A673 (cell line): ENCODE results near the gene OOSP1. TPM values are rescaled to one million over a fixed set of nuclear protein-coding genes. Genes with fewer than 3 reads are reported as not detected.

ENCODE experiments used
- BruUV-seq: library from RNA; stranded (reverse); fragments of 400-500 nt; replicated peaks from 2 replicates; lab custom pipeline; 2021; lab: Mats Ljungman, UMichigan
- CTCF ChIA-PET: fragments of 300-600 bp; sonication (Branson Sonifier 250); formaldehyde crosslinking; loops from one replicate; lab custom pipeline; 2022; ENCODE audit warnings: antibody characterized with exemption; lab: Charles Lee
- POLR2A ChIA-PET: fragments of 300-600 bp; sonication (Branson Sonifier 250); formaldehyde crosslinking; loops from one replicate; lab custom pipeline; 2022; ENCODE audit warnings: antibody characterized with exemption; ENCODE audit not compliant: low non-redundant PET; lab: Charles Lee
- DNase-seq: peaks from one replicate; pipeline ENCODE4 v3.0.0-alpha.2; 2015; ENCODE audit warnings: low spot score
- H3K27ac ChIP-seq: fragments of 200-600 bp; sonication (generic); 2 replicates; pipeline ENCODE4 v1.5.1; 2016; ENCODE audit warnings: mixed run types, low read depth, mild to moderate bottlenecking, mixed read lengths, antibody characterized with exemption, low read length; ENCODE audit not compliant: poor library complexity, severe bottlenecking
- H3K27me3 ChIP-seq: fragments of 200-600 bp; sonication (generic); replicated peaks from 2 replicates; pipeline ENCODE4 v1.6.1; 2017; ENCODE audit warnings: mixed run types, low read depth, mild to moderate bottlenecking, mixed read lengths, antibody characterized with exemption, low read length; ENCODE audit not compliant: insufficient read depth, poor library complexity
- H3K36me3 ChIP-seq: fragments of 200-600 bp; sonication (generic); 2 replicates; pipeline ENCODE4 v1.6.1; 2016; ENCODE audit warnings: mixed run types, mild to moderate bottlenecking, mixed read lengths, antibody characterized with exemption, low read length; ENCODE audit not compliant: insufficient read depth, poor library complexity, severe bottlenecking
- H3K4me1 ChIP-seq: fragments of 200-600 bp; sonication (generic); 2 replicates; pipeline ENCODE4 v1.6.1; 2017; ENCODE audit warnings: mixed run types, mild to moderate bottlenecking, mixed read lengths, antibody characterized with exemption, low read length; ENCODE audit not compliant: insufficient read depth, poor library complexity, severe bottlenecking
- H3K4me3 ChIP-seq: fragments of 200-600 bp; sonication (generic); 2 replicates; pipeline ENCODE4 v1.5.1; 2016; ENCODE audit warnings: low read depth, mixed run types, mild to moderate bottlenecking, mixed read lengths, low read length; ENCODE audit not compliant: poor library complexity, severe bottlenecking
- H3K9me3 ChIP-seq: fragments of 200-600 bp; sonication (generic); 2 replicates; pipeline ENCODE4 v1.6.1; 2016; ENCODE audit warnings: mixed run types, low read depth, mild to moderate bottlenecking, mixed read lengths, antibody characterized with exemption, low read length; ENCODE audit not compliant: poor library complexity, severe bottlenecking
- EZH2 ChIP-seq: fragments of 200-600 bp; sonication (generic); IDR thresholded peaks from 2 replicates; pipeline ENCODE4 v1.6.1; 2017; ENCODE audit warnings: borderline replicate concordance, low read depth, mild to moderate bottlenecking, mixed read lengths, antibody characterized with exemption, low read length; ENCODE audit not compliant: poor library complexity, severe bottlenecking
- intact Hi-C: fragments of 100-400 bp; cut with micrococcal nuclease; formaldehyde crosslinking; loops from one replicate; pipeline ENCODE4 v1.10.0; 2022; ENCODE audit not compliant: unreplicated experiment
- total RNA-seq: library from RNA; stranded (reverse); gene quantifications from 2 replicates; pipeline ENCODE4 v1.2.3, GENCODE V29; 2021
- TF ChIP-seq, protein P1 (sequence below): fragments of 300-800, 200-600 bp; sonication (generic); conservative IDR thresholded peaks from 2 replicates; pipeline ENCODE4 v1.5.1; 2017; ENCODE audit warnings: low read depth, mild to moderate bottlenecking, antibody characterized with exemption, low read length, moderate library complexity, mixed read lengths

OOSP1 gene
- total RNA-seq, 1 experiment from 2014 or later, result not detected

DNA sequence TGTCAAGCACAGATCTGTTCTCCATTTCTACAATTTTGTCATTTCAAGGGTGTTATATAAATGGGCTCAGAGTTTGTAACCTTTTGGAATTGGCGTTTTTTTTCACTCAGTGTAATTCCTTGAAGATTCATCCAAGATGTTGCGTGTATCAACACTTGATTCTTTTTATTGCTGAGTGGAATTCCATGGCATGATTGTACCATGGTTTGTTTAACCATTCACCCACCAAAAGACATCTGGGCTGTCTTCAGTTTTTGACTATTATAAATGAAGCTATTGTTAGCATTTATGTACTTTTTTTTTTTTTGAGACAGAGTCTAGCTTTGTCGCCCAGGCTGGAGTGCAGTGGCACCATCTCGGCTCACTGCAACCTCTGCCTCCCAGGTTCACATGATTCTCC is 2.9 kb downstream of the OOSP1 start:
- H3K4me1 ChIP-seq, result no peaks in the 10 kb centered on the region
- CTCF ChIA-PET, result no interaction called here

DNA sequence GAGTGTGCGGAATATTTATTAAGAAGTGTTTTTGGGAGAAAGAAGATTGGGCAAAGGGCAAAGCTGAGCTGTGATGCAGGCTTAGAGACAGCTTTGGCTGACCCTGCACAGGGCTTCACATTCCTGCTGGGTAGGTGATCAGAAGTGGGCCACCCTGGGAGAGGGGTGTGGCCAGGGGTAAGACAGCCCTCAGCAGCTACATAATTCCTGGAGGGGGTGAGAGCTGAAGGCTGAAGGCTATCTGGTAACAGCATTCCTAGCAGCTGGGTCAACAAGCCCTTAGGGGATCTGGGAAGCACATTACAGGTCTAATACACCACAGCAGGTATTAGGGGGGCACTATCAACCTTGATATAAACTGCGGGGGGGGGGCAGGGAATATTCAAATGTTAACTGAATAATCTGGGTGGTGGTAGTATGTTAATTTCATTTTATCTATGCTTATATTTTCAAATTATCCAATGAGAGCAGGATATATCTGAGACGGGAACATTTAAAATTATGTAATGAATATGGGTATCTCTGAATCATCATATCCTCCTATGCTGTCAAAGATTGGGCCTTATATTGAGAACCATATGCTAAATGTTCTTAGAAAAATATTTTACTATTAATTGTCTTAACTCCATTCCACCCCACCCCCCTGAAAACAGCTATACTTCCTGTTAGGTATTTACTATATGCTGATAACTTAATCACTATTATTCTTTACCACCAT is 5.9 kb downstream of the OOSP1 start:
- no TSS peak for BruUV-seq
- peaks cover 64% of the 10 kb centered on the region for H3K27me3 ChIP-seq
- no peaks in the 10 kb centered on the region for H3K36me3 ChIP-seq
- CTCF ChIA-PET, result no interaction called here
- TF ChIP-seq, protein P1, sequence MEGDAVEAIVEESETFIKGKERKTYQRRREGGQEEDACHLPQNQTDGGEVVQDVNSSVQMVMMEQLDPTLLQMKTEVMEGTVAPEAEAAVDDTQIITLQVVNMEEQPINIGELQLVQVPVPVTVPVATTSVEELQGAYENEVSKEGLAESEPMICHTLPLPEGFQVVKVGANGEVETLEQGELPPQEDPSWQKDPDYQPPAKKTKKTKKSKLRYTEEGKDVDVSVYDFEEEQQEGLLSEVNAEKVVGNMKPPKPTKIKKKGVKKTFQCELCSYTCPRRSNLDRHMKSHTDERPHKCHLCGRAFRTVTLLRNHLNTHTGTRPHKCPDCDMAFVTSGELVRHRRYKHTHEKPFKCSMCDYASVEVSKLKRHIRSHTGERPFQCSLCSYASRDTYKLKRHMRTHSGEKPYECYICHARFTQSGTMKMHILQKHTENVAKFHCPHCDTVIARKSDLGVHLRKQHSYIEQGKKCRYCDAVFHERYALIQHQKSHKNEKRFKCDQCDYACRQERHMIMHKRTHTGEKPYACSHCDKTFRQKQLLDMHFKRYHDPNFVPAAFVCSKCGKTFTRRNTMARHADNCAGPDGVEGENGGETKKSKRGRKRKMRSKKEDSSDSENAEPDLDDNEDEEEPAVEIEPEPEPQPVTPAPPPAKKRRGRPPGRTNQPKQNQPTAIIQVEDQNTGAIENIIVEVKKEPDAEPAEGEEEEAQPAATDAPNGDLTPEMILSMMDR, result no peak
- no peak for TF ChIP-seq EZH2
- H3K4me1 ChIP-seq, result no peaks in the 10 kb centered on the region
- DNase-seq, result no peak
- POLR2A ChIA-PET, result no interaction called here
- H3K4me3 ChIP-seq, result no peak overlapping the region
- intact Hi-C loops, result no loop called here
- no peaks in the 10 kb centered on the region for H3K9me3 ChIP-seq
- no peak overlapping the region for H3K27ac ChIP-seq

More for the DNA sequence above, 2.9 kb downstream of the OOSP1 start:
- no peak overlapping the region for H3K4me3 ChIP-seq
- H3K27ac ChIP-seq, result no peak overlapping the region
- no peaks in the 10 kb centered on the region for H3K9me3 ChIP-seq
- no peaks in the 10 kb centered on the region for H3K36me3 ChIP-seq
- peaks cover 71% of the 10 kb centered on the region for H3K27me3 ChIP-seq
- BruUV-seq, result no TSS peak
- TF ChIP-seq, protein P1, result no peak
- no peak for TF ChIP-seq EZH2
- intact Hi-C loops, result no loop called here
- POLR2A ChIA-PET, result no interaction called here
- DNase-seq, result no peak

DNA sequence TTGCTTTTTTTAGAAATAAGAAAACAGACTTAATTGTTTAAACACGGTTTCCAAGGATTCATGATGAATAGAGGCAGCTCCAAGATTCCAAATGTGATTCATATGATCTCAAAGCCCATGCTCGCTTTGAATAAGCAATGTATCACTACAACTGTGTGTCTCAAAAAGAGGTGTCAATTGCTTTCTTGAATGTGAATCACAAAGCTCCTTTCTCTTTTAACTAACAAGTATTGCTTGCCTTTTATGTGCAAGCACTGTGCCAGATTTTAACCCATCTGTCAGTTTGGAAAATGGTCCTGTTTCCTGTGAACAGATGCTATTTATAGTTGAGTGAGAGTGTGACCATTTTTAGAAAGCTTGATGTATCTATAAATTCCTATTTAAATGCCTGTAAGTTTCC is 6.5 kb downstream of the OOSP1 start:
- H3K27ac ChIP-seq, result no peak overlapping the region
- no peak for DNase-seq
- no peak overlapping the region for H3K4me3 ChIP-seq
- ChIA-PET POLR2A (no interaction called here), CTCF (no interaction called here)
- no peaks in the 10 kb centered on the region for H3K36me3 ChIP-seq
- BruUV-seq, result no TSS peak
- H3K9me3 ChIP-seq, result no peaks in the 10 kb centered on the region
- intact Hi-C loops, result no loop called here
- TF ChIP-seq EZH2, result no peak
- TF ChIP-seq, protein P1, result no peak
- no peaks in the 10 kb centered on the region for H3K4me1 ChIP-seq
- H3K27me3 ChIP-seq, result peaks cover 60% of the 10 kb centered on the region
